ENCODE results near the gene SLC35G2.
"Not testable (repeated sequence)": the region's sequence is repeated elsewhere in the genome, so short reads cannot be mapped to it uniquely, and the experiment has no call there.

Gene SLC35G2

DNA sequence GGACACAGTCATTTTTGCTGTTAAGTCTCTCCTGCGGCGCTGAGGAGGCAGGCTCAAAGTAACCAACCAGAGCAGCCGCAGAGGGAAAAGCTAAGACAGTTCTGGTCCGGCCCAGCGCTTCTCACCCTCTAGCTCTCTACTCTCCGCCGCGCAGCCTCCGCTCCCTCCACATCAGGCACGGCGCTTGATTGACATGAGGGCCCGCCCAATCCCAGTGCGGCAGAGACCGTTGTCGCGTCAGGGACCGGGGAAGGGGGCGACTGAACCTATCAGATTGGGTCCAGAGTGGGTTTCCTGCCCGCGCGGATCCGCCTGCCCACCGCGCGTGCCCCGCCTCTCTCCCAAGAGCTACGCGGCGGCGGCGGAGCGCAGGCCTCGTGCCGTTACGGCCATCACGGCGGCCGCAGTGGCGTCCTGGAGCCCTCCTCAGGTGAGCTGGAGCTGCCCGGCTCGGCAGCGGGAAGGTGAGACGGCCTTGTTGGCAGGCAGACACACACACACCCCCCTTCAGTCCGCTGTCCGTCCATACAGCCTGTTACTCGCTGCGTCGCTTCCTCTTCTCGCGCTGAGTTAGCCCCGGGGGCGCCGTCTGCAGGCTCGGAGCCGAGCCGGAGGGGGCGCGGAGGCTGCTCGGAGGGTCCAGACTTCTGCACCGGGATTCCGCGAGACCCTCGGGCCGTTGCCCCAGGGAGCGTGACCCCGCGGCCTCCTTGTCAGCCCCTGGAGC lies 43.1 kb downstream of the SLC35G2 start, which contains the start of gene NCK1:
Gene NCK1, plus strand, starts transcription at position 319 of the 727 bp plus-strand sequence. CDS start 65,794 bp downstream, outside the sequence.
- WGBS (ENCODE audit: insufficient coverage) = under 1% methylated on average over 48 of the region's 67 CpGs
- POLR2A ChIA-PET = interaction anchor here (0.6 to 2.7 kb wide), 13 partner anchors 10 to 127 kb away, joined by 3 to 10 read pairs (median 4); partner anchors contain the start of genes SLC35G2 and STAG1

DNA sequence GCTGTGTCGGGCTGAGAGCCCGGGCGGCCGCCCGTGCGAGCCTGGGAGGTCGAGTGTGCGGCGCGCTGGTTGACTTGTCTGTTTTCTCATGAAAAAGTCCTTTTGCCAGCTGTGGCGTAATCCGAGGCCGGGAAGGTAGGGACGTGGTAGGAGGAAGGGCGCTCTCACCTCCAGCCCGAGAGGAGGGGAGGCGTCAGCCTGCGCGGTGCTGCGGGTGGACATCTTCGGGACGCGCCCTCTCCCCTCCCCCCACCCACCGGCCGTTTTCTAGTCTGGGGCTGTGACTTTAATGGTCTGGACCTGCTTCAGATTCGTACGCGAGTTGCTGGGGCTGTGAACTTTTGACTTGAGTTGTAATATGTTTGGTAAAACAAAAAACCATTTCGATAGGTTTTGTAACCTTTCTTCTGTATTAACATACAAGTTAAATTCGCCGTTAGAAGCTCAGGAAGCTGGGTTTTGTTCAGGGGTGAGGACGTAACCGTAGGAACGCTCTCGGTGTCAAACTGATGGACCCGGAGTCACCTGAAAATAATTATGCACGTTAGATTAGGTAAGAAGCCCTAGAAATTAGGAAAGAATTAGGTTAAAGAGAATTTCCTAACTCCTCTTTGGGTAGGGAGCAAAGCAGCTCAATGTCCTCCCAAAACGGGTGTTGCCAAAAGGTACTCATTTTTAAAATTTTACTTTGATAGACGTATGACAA lies 43.8 kb downstream of the SLC35G2 start:
- Histone ChIP-seq H3K9me3 (ENCODE audit: control extremely low read depth in 1 of 5, control insufficient read depth in 4 of 5, insufficient read depth in 2 of 5, low read depth in 1 of 5, low read length in 4 of 5) (no peaks in the 10 kb centered on the region), H3K36me3 (ENCODE audit: control insufficient read depth in 4 of 4, insufficient read depth in 4 of 4, low read length in 3 of 4) (peaks cover 0 to 6% (median 2%) of the 10 kb centered on the region in 4 experiments), H3K27me3 (replicated peaks in 2 of 5; ENCODE audit: control insufficient read depth in 4 of 5, insufficient read depth in 5 of 5, low read length in 4 of 5) (no peaks in the 10 kb centered on the region), H3K4me1 (ENCODE audit: control extremely low read depth in 1 of 4, control insufficient read depth in 4 of 4, insufficient read depth in 4 of 4, low read length in 3 of 4) (peaks cover 10 to 42% (median 31%) of the 10 kb centered on the region in 4 experiments), H3K4me3 (ENCODE audit: control insufficient read depth in 1 of 7, extremely low read depth in 1 of 7, insufficient read depth in 4 of 7, low read depth in 2 of 7, low read length in 6 of 7) (peak overlapping the region; percentile 76 to 96 (median 91)), H3K27ac (ENCODE audit: insufficient read depth in 1 of 2, low read depth in 1 of 2, low read length in 2 of 2, poor library complexity in 1 of 2, severe bottlenecking in 2 of 2) (peak overlapping the region; percentile 73 to 92)
- 0% methylated on average over 21 of the region's 39 CpGs for WGBS (ENCODE audit: insufficient coverage)
- CTCF ChIA-PET = interaction anchor here (1.0 to 6.4 kb wide), 7 partner anchors 18 to 110 kb away, joined by 3 to 56 read pairs (median 4); partner anchors contain the start of gene STAG1
- POLR2A ChIA-PET = interaction anchor here (0.6 to 2.7 kb wide), 8 partner anchors 21 to 151 kb away, joined by 3 to 10 read pairs (median 4); partner anchors contain the start of genes SLC35G2 and STAG1
- DNase-seq = peak in 1 of 3 donors; percentile 80

More for the DNA sequence above, 43.1 kb downstream of the SLC35G2 start, which contains the start of gene NCK1:
- H3K27me3 ChIP-seq (replicated peaks in 2 of 5; ENCODE audit: control insufficient read depth in 4 of 5, insufficient read depth in 5 of 5, low read length in 4 of 5) = no peaks in the 10 kb centered on the region
- H3K36me3 ChIP-seq (ENCODE audit: control insufficient read depth in 4 of 4, insufficient read depth in 4 of 4, low read length in 3 of 4) = peaks cover 0 to 6% (median 0%) of the 10 kb centered on the region in 4 experiments
- H3K9me3 ChIP-seq (ENCODE audit: control extremely low read depth in 1 of 5, control insufficient read depth in 4 of 5, insufficient read depth in 2 of 5, low read depth in 1 of 5, low read length in 4 of 5) = peaks cover 0 to 3% (median 0%) of the 10 kb centered on the region in 5 experiments
- peak; percentile 98 to 99 (median 99) for DNase-seq
- H3K27ac ChIP-seq (ENCODE audit: insufficient read depth in 1 of 2, low read depth in 1 of 2, low read length in 2 of 2, poor library complexity in 1 of 2, severe bottlenecking in 2 of 2) = peak within 1 kb of the TSS; percentile 73 to 92
- H3K4me1 ChIP-seq (ENCODE audit: control extremely low read depth in 1 of 4, control insufficient read depth in 4 of 4, insufficient read depth in 4 of 4, low read length in 3 of 4) = peaks cover 10 to 45% (median 31%) of the 10 kb centered on the region in 4 experiments
- H3K4me3 ChIP-seq (ENCODE audit: control insufficient read depth in 1 of 7, extremely low read depth in 1 of 7, insufficient read depth in 4 of 7, low read depth in 2 of 7, low read length in 6 of 7) = peak within 1 kb of the TSS; percentile 76 to 96 (median 91)
- CTCF ChIA-PET = interaction anchor here (0.6 to 6.4 kb wide), 15 partner anchors 14 to 171 kb away, joined by 3 to 56 read pairs (median 3); partner anchors contain the start of genes SLC35G2 and STAG1

DNA sequence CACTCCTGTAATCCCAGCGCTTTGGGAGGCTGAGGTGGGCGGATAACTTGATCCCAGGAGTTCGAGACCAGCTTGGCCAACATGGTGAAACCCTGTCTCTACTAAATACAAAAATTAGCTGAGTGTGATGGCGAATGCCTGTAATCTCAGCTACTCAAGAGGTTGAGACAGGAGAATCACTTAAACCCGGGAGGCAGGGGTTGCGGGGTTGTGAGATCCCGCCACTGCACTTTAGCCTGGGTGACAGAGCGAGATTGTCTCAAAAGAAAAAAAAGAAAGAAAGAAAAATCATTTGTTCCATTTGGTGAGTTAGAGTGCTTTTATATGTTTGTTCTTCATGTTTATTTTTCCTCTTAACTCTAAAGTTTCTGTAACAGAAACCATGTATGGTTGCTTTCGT lies 50.4 kb downstream of the SLC35G2 start:
- WGBS (ENCODE audit: insufficient coverage) = 100% methylated on average over 7 of the region's 9 CpGs
- no peak overlapping the region for H3K4me3 ChIP-seq (ENCODE audit: control insufficient read depth in 1 of 7, extremely low read depth in 1 of 7, insufficient read depth in 4 of 7, low read depth in 2 of 7, low read length in 6 of 7)
- peaks cover 0 to 11% (median 0%) of the 10 kb centered on the region in 5 experiments for H3K9me3 ChIP-seq (ENCODE audit: control extremely low read depth in 1 of 5, control insufficient read depth in 4 of 5, insufficient read depth in 2 of 5, low read depth in 1 of 5, low read length in 4 of 5)
- H3K27ac ChIP-seq (ENCODE audit: insufficient read depth in 1 of 2, low read depth in 1 of 2, low read length in 2 of 2, poor library complexity in 1 of 2, severe bottlenecking in 2 of 2) = no peak overlapping the region
- CTCF ChIA-PET = interaction anchor here (0.7 to 1.0 kb wide), 2 partner anchors 23 to 798 kb away, joined by 3 to 6 read pairs; no protein-coding TSS in a partner anchor
- POLR2A ChIA-PET = no interaction called here
- peaks cover 9 to 36% (median 26%) of the 10 kb centered on the region in 4 experiments for H3K36me3 ChIP-seq (ENCODE audit: control insufficient read depth in 4 of 4, insufficient read depth in 4 of 4, low read length in 3 of 4)
- H3K27me3 ChIP-seq (replicated peaks in 2 of 5; ENCODE audit: control insufficient read depth in 4 of 5, insufficient read depth in 5 of 5, low read length in 4 of 5) = no peaks in the 10 kb centered on the region
- H3K4me1 ChIP-seq (ENCODE audit: control extremely low read depth in 1 of 4, control insufficient read depth in 4 of 4, insufficient read depth in 4 of 4, low read length in 3 of 4) = peaks cover 0 to 1% (median 0%) of the 10 kb centered on the region in 4 experiments
- DNase-seq = no peak

DNA sequence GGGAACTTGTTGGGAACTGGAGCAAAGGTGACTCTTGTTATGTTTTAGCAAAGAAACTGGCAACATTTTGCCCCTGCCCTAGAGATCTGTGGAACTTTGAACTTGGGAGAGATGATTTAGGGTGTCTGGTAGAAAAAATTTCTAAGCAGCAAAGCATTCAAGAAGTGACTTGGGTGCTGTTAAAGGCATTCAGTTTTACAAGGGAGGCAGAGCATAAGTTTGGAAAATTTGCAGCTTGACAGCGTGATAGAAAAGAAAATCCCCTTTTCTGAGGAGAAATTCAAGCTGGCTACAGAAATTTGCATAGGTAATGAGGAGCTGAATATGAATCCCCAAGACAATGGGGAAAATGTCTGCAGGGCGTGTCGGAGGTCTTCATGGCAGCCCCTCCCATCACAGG lies 53.3 kb downstream of the SLC35G2 start:
- no CpG with 5 or more reads among the region's 3 CpGs for WGBS (ENCODE audit: insufficient coverage)
- Histone ChIP-seq H3K36me3 (ENCODE audit: control insufficient read depth in 4 of 4, insufficient read depth in 4 of 4, low read length in 3 of 4) (peaks cover 9 to 43% (median 26%) of the 10 kb centered on the region in 4 experiments), H3K9me3 (ENCODE audit: control extremely low read depth in 1 of 5, control insufficient read depth in 4 of 5, insufficient read depth in 2 of 5, low read depth in 1 of 5, low read length in 4 of 5) (peaks cover 0 to 12% (median 0%) of the 10 kb centered on the region in 5 experiments)
- CTCF ChIA-PET = interaction anchor here (0.6 to 1.3 kb wide), 2 partner anchors 75 to 79 kb away, joined by 3 read pairs; no protein-coding TSS in a partner anchor
- H3K27me3 ChIP-seq (replicated peaks in 2 of 5; ENCODE audit: control insufficient read depth in 4 of 5, insufficient read depth in 5 of 5, low read length in 4 of 5); H3K4me1 ChIP-seq (ENCODE audit: control extremely low read depth in 1 of 4, control insufficient read depth in 4 of 4, insufficient read depth in 4 of 4, low read length in 3 of 4); H3K4me3 ChIP-seq (ENCODE audit: control insufficient read depth in 1 of 7, extremely low read depth in 1 of 7, insufficient read depth in 4 of 7, low read depth in 2 of 7, low read length in 6 of 7); DNase-seq; H3K27ac ChIP-seq (ENCODE audit: insufficient read depth in 1 of 2, low read depth in 1 of 2, low read length in 2 of 2, poor library complexity in 1 of 2, severe bottlenecking in 2 of 2); POLR2A ChIA-PET: not testable (repeated sequence)

DNA sequence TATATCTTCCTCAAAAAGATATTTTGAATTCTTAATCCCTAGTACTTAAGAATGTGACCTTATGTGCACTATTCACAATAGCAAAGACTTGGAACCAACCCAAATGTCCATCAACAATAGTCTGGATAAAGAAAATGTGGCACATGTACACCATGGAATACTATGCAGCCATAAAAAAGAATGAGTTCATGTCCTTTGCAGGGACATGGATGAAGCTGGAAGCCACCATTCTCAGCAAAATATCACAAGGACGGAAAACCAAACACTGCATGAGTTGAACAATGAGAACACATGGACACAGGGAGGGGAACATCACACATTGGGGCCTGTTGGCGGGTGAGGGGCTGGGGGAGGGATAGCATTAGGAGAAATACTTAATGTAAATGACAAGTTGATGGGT lies 60.6 kb downstream of the SLC35G2 start:
- H3K4me1 ChIP-seq (ENCODE audit: control extremely low read depth in 1 of 4, control insufficient read depth in 4 of 4, insufficient read depth in 4 of 4, low read length in 3 of 4) = peaks cover 0 to 12% (median 5%) of the 10 kb centered on the region in 4 experiments
- 100% methylated on average over 2 of the region's 2 CpGs for WGBS (ENCODE audit: insufficient coverage)

DNA sequence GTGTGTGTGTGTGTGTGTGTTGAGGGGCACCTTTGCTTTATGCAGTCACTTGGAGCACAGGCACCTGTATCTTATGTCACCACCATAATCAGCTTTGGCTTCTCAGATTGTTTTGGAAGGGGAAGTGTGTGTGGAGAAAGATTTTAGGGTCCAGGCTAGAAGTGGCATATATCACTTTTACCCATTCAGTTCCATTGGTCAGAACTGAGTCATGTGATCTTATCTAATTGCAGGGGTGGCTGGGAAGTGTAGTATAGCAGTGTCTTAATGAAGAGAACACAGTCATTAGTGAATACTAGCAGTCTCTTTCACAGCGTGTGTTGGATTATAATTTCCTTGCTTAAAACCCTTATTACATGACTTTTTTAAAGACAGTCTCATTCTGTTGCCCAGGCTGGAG lies 63.6 kb downstream of the SLC35G2 start:
- H3K27me3 ChIP-seq (replicated peaks in 2 of 5; ENCODE audit: control insufficient read depth in 4 of 5, insufficient read depth in 5 of 5, low read length in 4 of 5) = no peaks in the 10 kb centered on the region
- no peak overlapping the region for H3K27ac ChIP-seq (ENCODE audit: insufficient read depth in 1 of 2, low read depth in 1 of 2, low read length in 2 of 2, poor library complexity in 1 of 2, severe bottlenecking in 2 of 2)
- peaks cover 0 to 2% (median 2%) of the 10 kb centered on the region in 5 experiments for H3K9me3 ChIP-seq (ENCODE audit: control extremely low read depth in 1 of 5, control insufficient read depth in 4 of 5, insufficient read depth in 2 of 5, low read depth in 1 of 5, low read length in 4 of 5)
- no peak overlapping the region for H3K4me3 ChIP-seq (ENCODE audit: control insufficient read depth in 1 of 7, extremely low read depth in 1 of 7, insufficient read depth in 4 of 7, low read depth in 2 of 7, low read length in 6 of 7)
- WGBS (ENCODE audit: insufficient coverage) = no CpG with 5 or more reads among the region's 1 CpG
- peaks cover 0 to 3% (median 0%) of the 10 kb centered on the region in 4 experiments for H3K36me3 ChIP-seq (ENCODE audit: control insufficient read depth in 4 of 4, insufficient read depth in 4 of 4, low read length in 3 of 4)
- H3K4me1 ChIP-seq (ENCODE audit: control extremely low read depth in 1 of 4, control insufficient read depth in 4 of 4, insufficient read depth in 4 of 4, low read length in 3 of 4) = peaks cover 9 to 29% (median 22%) of the 10 kb centered on the region in 4 experiments
- ChIA-PET CTCF (interaction anchor here (1.1 to 1.5 kb wide), 3 partner anchors 21 to 28 kb away, joined by 3 to 4 read pairs (median 3); partner anchors contain the start of gene NCK1), POLR2A (interaction anchor here (3.0 kb wide), 1 partner anchor 21 kb away, joined by 8 read pairs; the partner anchor contains the start of gene NCK1)
- peak; percentile 60 to 89 (median 80) for DNase-seq

More for the DNA sequence above, 60.6 kb downstream of the SLC35G2 start:
- H3K9me3 ChIP-seq (ENCODE audit: control extremely low read depth in 1 of 5, control insufficient read depth in 4 of 5, insufficient read depth in 2 of 5, low read depth in 1 of 5, low read length in 4 of 5); H3K36me3 ChIP-seq (ENCODE audit: control insufficient read depth in 4 of 4, insufficient read depth in 4 of 4, low read length in 3 of 4); DNase-seq; CTCF ChIA-PET; H3K27ac ChIP-seq (ENCODE audit: insufficient read depth in 1 of 2, low read depth in 1 of 2, low read length in 2 of 2, poor library complexity in 1 of 2, severe bottlenecking in 2 of 2); POLR2A ChIA-PET; H3K4me3 ChIP-seq (ENCODE audit: control insufficient read depth in 1 of 7, extremely low read depth in 1 of 7, insufficient read depth in 4 of 7, low read depth in 2 of 7, low read length in 6 of 7); H3K27me3 ChIP-seq (replicated peaks in 2 of 5; ENCODE audit: control insufficient read depth in 4 of 5, insufficient read depth in 5 of 5, low read length in 4 of 5): not testable (repeated sequence)
